ENCODE results near the gene PSENEN.

The PSENEN gene

DNA sequence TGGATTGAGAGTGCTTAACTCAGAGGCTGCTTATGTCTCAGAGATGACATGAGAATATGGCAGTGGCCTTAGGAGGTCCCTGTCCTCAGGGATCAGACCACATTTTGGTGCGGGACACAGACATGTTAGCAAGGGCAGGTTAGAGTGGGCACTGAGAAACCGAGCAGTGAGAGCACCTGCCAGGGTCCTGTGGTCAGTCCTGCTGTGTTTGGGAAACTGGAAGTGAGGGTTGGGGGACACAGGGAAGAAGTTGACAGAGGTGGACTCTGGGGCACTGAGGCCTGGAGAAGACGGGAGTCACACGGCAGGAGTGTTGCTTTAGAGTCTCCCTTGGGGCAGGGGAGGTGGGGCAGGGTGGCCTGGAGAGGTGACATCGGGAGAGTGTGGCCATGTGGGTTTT lies 10.6 kb upstream of the PSENEN start:
- H3K79me2 ChIP-seq (ENCODE audit: insufficient read depth, low read length) = no peaks in the 10 kb centered on the region
- no peak overlapping the region for H3K4me3 ChIP-seq (ENCODE audit: low read length, poor library complexity, severe bottlenecking)
- H2AFZ ChIP-seq (ENCODE audit: low read length) = no peak overlapping the region
- H3K27me3 ChIP-seq (ENCODE audit: insufficient read depth, low read length, poor library complexity, severe bottlenecking) = no peaks in the 10 kb centered on the region
- no peaks in the 10 kb centered on the region for H3K4me1 ChIP-seq (ENCODE audit: insufficient read depth, low read length, poor library complexity, severe bottlenecking)
- H3K36me3 ChIP-seq (ENCODE audit: insufficient read depth, low read length) = peaks cover 36% of the 10 kb centered on the region; the same call in 1 of the 2 replicates
- no peak overlapping the region for H3K4me2 ChIP-seq (ENCODE audit: low read depth, low read length, poor library complexity, severe bottlenecking)
- no peaks in the 10 kb centered on the region for H3K9me3 ChIP-seq (ENCODE audit: insufficient read depth, low read depth, low read length)
- no peaks in the 10 kb centered on the region for H3K9me2 ChIP-seq (replicated peaks; ENCODE audit: low read depth, low read length)
- no peak overlapping the region for H3K9ac ChIP-seq (ENCODE audit: low read depth, low read length, poor library complexity, severe bottlenecking)
- no peaks in the 10 kb centered on the region for H3F3A ChIP-seq (ENCODE audit: low read depth)
- no peak for TF ChIP-seq EZH2phosphoT487 (IDR thresholded peaks at IDR 0.05; ENCODE audit: borderline replicate concordance)
- TF ChIP-seq, protein P1, sequence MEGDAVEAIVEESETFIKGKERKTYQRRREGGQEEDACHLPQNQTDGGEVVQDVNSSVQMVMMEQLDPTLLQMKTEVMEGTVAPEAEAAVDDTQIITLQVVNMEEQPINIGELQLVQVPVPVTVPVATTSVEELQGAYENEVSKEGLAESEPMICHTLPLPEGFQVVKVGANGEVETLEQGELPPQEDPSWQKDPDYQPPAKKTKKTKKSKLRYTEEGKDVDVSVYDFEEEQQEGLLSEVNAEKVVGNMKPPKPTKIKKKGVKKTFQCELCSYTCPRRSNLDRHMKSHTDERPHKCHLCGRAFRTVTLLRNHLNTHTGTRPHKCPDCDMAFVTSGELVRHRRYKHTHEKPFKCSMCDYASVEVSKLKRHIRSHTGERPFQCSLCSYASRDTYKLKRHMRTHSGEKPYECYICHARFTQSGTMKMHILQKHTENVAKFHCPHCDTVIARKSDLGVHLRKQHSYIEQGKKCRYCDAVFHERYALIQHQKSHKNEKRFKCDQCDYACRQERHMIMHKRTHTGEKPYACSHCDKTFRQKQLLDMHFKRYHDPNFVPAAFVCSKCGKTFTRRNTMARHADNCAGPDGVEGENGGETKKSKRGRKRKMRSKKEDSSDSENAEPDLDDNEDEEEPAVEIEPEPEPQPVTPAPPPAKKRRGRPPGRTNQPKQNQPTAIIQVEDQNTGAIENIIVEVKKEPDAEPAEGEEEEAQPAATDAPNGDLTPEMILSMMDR (conservative IDR thresholded peaks at IDR 0.05; ENCODE audit: low read length) = no peak
- H4K20me1 ChIP-seq (ENCODE audit: insufficient read depth, low read length, poor library complexity, severe bottlenecking) = no peaks in the 10 kb centered on the region

DNA sequence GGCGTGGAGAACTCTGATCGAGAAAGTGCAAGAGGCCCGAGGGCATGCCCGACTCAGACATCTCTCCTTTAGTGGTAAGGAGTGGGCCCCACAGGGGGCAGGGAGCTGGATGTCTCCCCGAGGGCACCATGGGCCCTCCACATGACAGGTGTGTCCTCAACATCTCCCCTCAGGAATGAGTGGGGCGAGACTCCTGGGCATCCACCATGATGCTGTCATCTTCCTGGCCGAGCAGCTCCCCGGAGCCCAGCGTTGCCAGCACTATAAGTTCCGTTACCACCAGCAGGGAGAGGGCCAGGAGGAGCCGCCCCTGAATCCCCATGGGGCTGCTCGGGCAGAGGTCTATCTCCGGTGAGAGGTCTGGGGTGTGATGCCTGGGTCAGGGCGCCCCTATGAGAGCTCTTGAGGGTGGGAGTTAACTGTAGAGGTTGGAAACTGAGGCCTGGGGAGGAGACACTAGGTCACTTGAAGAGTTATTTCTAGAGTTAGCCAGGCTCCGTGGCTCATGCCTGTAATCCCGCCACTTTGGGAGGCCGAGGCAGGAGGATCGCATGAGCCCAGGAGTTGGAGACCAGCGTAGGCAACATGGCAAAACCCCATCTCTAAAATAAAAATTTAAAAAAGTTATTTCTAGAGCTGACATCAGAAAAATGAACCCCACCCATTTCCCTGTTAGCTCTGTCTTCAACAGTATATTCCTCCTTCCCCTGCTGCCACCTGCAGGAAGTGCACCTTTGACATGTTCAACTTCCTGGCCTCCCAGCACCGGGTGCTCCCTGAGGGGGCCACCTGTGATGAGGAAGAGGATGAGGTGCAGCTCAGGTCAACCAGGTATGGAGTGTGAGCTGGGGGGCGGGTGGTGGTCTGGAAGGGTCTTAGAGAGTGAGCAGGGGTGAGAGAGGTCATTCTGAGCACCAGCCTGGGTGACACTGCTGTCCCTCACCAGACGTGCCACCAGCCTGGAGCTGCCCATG lies 8.3 kb upstream of the PSENEN start:
- TF ChIP-seq EZH2phosphoT487 (IDR thresholded peaks at IDR 0.05; ENCODE audit: borderline replicate concordance) = no peak
- TF ChIP-seq, protein P1 (conservative IDR thresholded peaks at IDR 0.05; ENCODE audit: low read length) = 0 out of 2 replicates have a peak, but pooled peaks have one; percentile 17
- H3K27me3 ChIP-seq (ENCODE audit: insufficient read depth, low read length, poor library complexity, severe bottlenecking) = no peaks in the 10 kb centered on the region
- no peak overlapping the region for H3K4me3 ChIP-seq (ENCODE audit: low read length, poor library complexity, severe bottlenecking)
- H3F3A ChIP-seq (ENCODE audit: low read depth) = no peaks in the 10 kb centered on the region
- H3K9ac ChIP-seq (ENCODE audit: low read depth, low read length, poor library complexity, severe bottlenecking) = no peak overlapping the region
- no peak overlapping the region for H3K4me2 ChIP-seq (ENCODE audit: low read depth, low read length, poor library complexity, severe bottlenecking)
- no peaks in the 10 kb centered on the region for H3K9me2 ChIP-seq (replicated peaks; ENCODE audit: low read depth, low read length)
- peaks cover 23% of the 10 kb centered on the region; the same call in 1 of the 2 replicates for H3K36me3 ChIP-seq (ENCODE audit: insufficient read depth, low read length)
- peaks cover 4% of the 10 kb centered on the region for H3K4me1 ChIP-seq (ENCODE audit: insufficient read depth, low read length, poor library complexity, severe bottlenecking)
- H2AFZ ChIP-seq (ENCODE audit: low read length) = no peak overlapping the region
- H4K20me1 ChIP-seq (ENCODE audit: insufficient read depth, low read length, poor library complexity, severe bottlenecking) = no peaks in the 10 kb centered on the region
- no peaks in the 10 kb centered on the region for H3K79me2 ChIP-seq (ENCODE audit: insufficient read depth, low read length)
- H3K9me3 ChIP-seq (ENCODE audit: insufficient read depth, low read depth, low read length) = no peaks in the 10 kb centered on the region

DNA sequence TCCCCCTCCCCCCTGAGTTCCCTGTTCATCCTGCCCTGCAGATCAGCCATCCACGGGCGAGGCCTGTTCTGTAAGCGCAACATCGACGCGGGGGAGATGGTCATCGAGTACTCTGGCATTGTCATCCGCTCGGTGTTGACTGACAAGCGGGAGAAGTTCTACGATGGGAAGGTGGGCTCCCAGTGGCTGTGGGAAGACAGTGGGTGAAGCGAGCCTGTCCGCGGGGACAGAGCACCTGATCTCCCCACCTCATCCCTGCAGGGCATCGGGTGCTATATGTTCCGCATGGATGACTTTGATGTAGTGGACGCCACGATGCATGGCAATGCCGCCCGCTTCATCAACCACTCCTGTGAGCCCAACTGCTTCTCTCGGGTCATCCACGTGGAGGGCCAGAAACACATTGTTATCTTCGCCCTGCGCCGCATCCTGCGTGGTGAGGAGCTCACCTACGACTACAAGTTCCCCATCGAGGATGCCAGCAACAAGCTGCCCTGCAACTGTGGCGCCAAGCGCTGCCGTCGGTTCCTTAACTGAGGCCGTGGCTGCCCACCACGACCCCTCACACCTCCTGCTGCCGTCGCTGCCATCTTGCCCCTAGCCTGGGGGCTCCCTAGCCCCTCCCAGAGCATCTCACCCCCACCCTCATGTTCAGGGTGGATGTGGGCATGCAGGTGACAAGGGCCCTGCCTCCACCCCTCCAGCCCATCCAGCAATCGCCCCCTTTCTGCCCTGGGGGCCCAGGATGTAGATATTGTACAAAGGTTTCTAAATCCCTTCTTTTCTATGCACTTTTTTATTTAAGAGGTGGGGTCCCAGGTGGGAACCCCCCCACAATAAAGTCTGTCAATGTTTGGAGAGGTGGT lies 7.2 kb upstream of the PSENEN start:
- Histone ChIP-seq H3K9ac (ENCODE audit: low read depth, low read length, poor library complexity, severe bottlenecking) (no peak overlapping the region), H3K27me3 (ENCODE audit: insufficient read depth, low read length, poor library complexity, severe bottlenecking) (no peaks in the 10 kb centered on the region), H3K4me1 (ENCODE audit: insufficient read depth, low read length, poor library complexity, severe bottlenecking) (peaks cover 7% of the 10 kb centered on the region), H3K4me3 (ENCODE audit: low read length, poor library complexity, severe bottlenecking) (no peak overlapping the region), H2AFZ (ENCODE audit: low read length) (no peak overlapping the region), H3K9me2 (replicated peaks; ENCODE audit: low read depth, low read length) (no peaks in the 10 kb centered on the region), H3K36me3 (ENCODE audit: insufficient read depth, low read length) (peaks cover 23% of the 10 kb centered on the region; the same call in 1 of the 2 replicates), H3K4me2 (ENCODE audit: low read depth, low read length, poor library complexity, severe bottlenecking) (no peak overlapping the region), H3F3A (ENCODE audit: low read depth) (no peaks in the 10 kb centered on the region), H3K79me2 (ENCODE audit: insufficient read depth, low read length) (no peaks in the 10 kb centered on the region), H3K9me3 (ENCODE audit: insufficient read depth, low read depth, low read length) (no peaks in the 10 kb centered on the region), H4K20me1 (ENCODE audit: insufficient read depth, low read length, poor library complexity, severe bottlenecking) (no peaks in the 10 kb centered on the region)
- TF ChIP-seq EZH2phosphoT487 (IDR thresholded peaks at IDR 0.05; ENCODE audit: borderline replicate concordance) = no peak
- TF ChIP-seq, protein P1 (conservative IDR thresholded peaks at IDR 0.05; ENCODE audit: low read length) = no peak

All from Loucy (cell line).